ENCODE results near the gene HOXB4. TPM values are rescaled to one million over a fixed set of nuclear protein-coding genes. Genes with fewer than 3 reads are reported as not detected.

Gene HOXB4
- total RNA-seq, 3 donors from 2014 or later: 0.94 to 1.6 (median 1.4) TPM

DNA sequence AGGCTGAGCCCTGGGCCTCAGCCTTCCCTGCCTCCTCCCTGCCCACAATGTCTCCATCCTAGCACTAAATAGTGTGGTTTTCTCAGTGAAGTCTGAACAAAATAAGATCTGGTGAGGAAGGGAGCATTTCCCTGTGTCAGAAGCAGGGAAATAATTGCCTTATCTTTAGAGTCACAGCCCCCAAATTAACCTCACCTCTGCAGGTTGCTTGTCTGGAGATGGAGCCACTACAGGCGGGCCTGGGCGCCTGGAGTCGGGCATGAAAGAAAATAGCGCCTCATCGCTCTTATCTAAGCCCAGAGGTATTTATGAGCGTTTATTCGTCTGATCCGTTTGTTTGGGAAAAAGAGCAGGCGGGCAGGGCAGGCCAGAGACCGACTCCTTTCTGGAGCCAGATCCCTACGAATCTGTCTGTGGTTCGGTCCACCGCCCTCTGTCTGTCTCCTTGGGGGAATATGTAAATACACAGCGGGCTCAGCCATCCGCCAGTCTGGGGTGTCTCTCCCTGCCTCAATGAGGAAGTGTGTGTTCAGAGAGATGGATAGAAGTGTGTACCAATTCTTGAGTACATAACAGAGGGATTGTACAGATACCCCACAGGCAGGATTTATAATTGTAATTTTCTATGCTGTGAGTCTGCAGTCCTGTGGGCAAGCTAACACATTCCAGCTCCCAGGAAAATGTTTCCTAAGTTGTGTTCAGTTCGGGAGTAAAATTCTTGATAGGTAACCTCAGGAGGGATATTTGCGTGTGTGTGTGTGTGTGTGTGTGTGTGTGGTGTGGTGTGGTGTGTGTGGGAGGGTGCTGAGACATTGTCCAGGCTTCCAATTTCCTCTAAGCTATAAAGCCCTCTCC lies 22.3 kb upstream of the HOXB4 start:
- no peak for ATAC-seq
- Mint-ChIP-seq H3K36me3 (ENCODE audit: insufficient read depth) (no peaks in the 10 kb centered on the region), H3K9me3 (no peaks in the 10 kb centered on the region), H3K4me3 (no peak overlapping the region), H3K27me3 (ENCODE audit: low read depth) (peaks cover 92% of the 10 kb centered on the region), H3K4me1 (ENCODE audit: low read depth) (peaks cover 39% of the 10 kb centered on the region)
- no peak for DNase-seq

DNA sequence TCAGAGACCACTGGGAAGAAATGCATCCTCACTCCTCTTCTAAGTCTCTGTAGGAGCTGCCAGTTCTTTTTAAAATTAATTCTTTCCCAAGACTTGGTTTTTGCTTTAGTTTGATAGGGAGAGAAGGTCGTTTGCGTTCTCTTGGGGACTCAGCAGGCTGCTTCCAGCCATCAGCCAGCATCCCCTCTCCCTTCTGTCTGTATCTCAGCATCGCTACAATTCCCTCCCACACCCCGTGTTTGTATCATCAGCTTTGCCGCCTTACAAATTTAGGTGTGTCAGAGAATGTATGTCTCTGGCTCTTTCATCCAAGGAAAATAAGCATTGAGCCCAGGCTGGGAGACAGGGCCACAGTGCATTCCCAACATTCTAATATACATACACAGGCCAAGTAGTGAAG lies 21.2 kb upstream of the HOXB4 start:
- no peak overlapping the region for H3K4me3 Mint-ChIP-seq
- ATAC-seq: no peak
- no peak for DNase-seq
- H3K9me3 Mint-ChIP-seq: no peaks in the 10 kb centered on the region
- H3K36me3 Mint-ChIP-seq (ENCODE audit: insufficient read depth): no peaks in the 10 kb centered on the region
- H3K27me3 Mint-ChIP-seq (ENCODE audit: low read depth): peaks cover 92% of the 10 kb centered on the region
- H3K4me1 Mint-ChIP-seq (ENCODE audit: low read depth): peaks cover 35% of the 10 kb centered on the region

DNA sequence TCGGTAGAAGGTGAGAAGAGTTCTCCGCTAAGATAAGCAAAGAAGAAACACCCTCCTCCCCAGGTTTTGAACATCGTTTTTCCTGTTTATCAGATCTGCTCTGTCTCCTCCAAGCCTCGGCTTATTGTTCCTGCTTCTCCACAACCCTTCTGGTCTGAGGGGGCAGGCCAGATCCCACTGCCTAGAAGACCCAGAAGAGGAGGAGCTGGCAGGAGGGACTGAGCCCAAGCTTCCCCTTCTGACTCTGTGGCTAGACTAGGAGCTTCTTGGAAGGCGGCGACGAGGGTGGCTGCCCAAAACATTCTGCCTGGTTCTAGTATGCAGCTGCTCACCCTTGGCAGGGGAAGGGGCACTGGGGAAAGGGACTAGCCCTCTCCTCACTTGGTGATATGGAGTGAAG lies 20.6 kb upstream of the HOXB4 start:
- peaks cover 37% of the 10 kb centered on the region for H3K4me1 Mint-ChIP-seq (ENCODE audit: low read depth)
- H3K4me3 Mint-ChIP-seq: peak overlapping the region; percentile 77

DNA sequence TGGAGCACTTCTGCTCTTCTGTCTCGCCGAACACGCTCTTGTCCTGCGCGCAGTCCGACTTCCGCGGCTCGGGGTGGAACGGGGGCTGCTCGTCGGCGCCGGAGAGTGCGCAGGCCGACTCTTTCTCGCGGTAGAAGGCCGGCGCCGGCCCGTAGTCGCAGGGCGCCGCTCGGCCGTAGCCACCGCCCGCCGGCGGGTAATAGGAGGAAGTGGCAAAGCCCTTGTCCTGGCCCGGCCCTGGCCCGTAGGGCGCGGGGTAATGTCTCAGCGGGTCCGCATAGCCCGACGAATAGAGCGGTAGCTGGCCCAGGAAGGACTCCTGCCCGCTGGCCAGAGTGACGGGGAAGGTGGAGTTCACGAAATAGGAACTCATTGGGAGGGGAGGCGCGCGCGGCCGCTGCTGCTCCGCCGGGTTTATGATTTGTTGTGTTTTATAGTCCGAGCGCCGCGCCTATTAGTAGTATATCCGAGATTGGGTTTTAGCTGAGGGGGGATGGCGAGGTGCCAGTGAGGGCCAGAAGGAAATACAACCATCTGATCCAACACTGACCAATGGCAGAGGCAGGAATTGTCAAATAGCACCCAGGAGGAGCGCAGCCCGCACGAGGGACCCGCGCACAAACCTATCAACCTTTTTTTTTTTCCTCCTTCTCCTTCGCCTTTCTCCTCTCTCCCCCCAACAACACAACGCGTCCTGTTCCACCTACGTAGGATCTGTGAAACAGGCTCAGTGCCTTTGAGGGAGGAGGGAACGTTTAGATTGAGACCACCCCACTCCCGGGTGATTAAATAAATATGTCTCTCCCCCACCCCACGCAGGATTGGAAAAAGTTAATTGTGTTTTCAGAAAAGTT lies 19.9 kb upstream of the HOXB4 start:
- peaks cover 39% of the 10 kb centered on the region for H3K4me1 Mint-ChIP-seq (ENCODE audit: low read depth)
- no peaks in the 10 kb centered on the region for H3K36me3 Mint-ChIP-seq (ENCODE audit: insufficient read depth)
- H3K9me3 Mint-ChIP-seq: no peaks in the 10 kb centered on the region
- no peak for DNase-seq
- peak; percentile 31 to 52 for ATAC-seq
- peak overlapping the region; percentile 77 for H3K4me3 Mint-ChIP-seq
- H3K27me3 Mint-ChIP-seq (ENCODE audit: low read depth): peaks cover 93% of the 10 kb centered on the region

More for the DNA sequence above, 20.6 kb upstream of the HOXB4 start:
- Mint-ChIP-seq H3K36me3 (ENCODE audit: insufficient read depth) (no peaks in the 10 kb centered on the region), H3K27me3 (ENCODE audit: low read depth) (peaks cover 94% of the 10 kb centered on the region), H3K9me3 (no peaks in the 10 kb centered on the region)
- no peak for ATAC-seq
- DNase-seq: no peak

DNA sequence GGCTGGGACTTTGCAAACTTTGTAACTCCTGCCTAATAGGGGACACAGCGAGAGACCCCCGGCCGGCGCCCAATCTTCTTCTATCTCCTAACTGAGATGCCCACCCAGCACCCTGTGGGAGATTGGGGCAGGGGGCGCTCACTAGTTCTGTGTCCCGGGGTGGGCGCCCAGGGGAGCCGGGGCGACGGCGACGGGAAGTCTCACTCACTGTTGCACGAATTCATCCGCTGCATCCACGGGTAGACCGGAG lies 19.3 kb upstream of the HOXB4 start:
- no peak for DNase-seq
- Mint-ChIP-seq H3K36me3 (ENCODE audit: insufficient read depth) (no peaks in the 10 kb centered on the region), H3K4me3 (peak overlapping the region; percentile 77), H3K4me1 (ENCODE audit: low read depth) (peaks cover 41% of the 10 kb centered on the region), H3K27me3 (ENCODE audit: low read depth) (peaks cover 94% of the 10 kb centered on the region), H3K9me3 (no peaks in the 10 kb centered on the region)
- no peak for ATAC-seq

DNA sequence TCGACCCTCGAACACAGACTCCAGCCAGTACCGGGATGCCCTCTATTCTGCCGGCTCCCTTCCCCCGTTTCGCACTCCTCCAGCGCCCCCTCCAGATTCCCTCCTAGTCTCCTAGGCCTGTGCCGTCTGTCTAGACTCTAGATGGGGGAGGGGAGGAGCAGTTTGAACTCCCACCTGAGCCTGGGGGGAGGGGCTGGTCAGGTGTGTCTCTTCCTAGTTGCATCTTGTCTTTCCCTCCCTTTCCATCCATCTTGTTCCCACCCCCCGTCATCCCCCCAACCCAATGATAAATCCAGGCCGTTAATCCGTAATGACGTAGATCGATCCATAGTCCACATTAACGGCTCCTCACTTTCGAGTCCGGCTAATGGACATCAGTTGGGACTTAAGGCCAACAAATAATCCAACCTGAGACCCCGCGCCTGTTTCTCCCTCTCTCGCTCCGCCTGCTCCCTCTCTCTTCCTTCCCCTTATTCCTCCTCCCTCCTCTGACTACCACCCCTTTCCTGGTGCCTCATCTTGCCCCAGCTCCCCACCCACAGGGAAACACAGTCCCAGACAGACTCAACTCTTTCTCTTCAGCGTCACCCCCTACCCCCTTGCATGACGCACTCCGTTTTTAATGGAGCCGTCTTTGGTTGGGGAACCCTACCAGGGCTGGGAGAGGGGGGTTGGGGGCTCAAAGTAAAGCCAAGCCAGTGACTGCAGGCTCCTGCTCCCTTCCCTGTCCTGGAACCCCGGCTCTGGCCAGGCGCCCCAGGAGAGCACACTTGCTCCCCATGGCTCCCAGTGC lies 18.8 kb upstream of the HOXB4 start:
- no peaks in the 10 kb centered on the region for H3K9me3 Mint-ChIP-seq
- peaks cover 91% of the 10 kb centered on the region for H3K27me3 Mint-ChIP-seq (ENCODE audit: low read depth)
- H3K4me1 Mint-ChIP-seq (ENCODE audit: low read depth): peaks cover 39% of the 10 kb centered on the region
- ATAC-seq: peak in 1 of 2 donors; percentile 5
- H3K4me3 Mint-ChIP-seq: peak overlapping the region; percentile 77
- H3K36me3 Mint-ChIP-seq (ENCODE audit: insufficient read depth): no peaks in the 10 kb centered on the region
- DNase-seq: no peak

DNA sequence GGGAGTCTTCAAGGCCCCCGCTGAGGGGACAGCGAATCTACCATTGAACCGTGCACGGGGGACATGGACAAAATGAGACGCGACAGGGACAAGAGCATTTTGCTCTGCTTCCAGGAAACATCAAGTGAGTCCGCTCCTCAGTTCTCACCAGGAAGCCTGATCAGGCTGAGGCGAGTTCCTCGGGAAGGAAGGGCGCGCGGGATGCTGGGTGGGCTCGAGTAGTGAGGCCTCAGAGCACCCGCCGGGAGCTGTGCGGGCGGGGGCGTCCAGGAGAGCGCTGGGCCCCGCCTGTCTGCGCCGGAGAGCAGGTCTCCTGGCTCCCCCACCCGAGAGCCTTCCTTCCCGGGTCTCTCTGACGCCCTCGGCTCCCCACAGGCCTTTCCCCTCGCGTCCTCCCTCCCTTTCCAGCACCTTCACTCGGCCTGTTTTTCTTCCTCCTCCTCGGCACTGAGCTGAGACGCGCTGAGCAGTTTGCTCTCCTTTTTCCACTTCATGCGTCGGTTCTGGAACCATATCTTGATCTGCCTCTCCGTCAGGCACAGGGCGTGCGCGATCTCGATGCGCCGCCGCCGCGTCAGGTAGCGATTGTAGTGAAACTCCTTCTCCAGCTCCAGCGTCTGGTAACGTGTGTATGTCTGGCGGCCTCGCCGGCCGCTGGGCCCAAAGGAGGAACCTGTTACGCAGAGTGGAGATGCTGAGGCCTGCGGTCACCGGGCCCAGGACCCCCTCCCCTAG lies 18.0 kb upstream of the HOXB4 start:
- Mint-ChIP-seq H3K9me3 (no peaks in the 10 kb centered on the region), H3K27me3 (ENCODE audit: low read depth) (peaks cover 90% of the 10 kb centered on the region), H3K4me1 (ENCODE audit: low read depth) (peaks cover 37% of the 10 kb centered on the region), H3K4me3 (peak overlapping the region; percentile 77), H3K36me3 (ENCODE audit: insufficient read depth) (no peaks in the 10 kb centered on the region)
- DNase-seq (no peak), ATAC-seq (peak; percentile 28 to 36)

DNA sequence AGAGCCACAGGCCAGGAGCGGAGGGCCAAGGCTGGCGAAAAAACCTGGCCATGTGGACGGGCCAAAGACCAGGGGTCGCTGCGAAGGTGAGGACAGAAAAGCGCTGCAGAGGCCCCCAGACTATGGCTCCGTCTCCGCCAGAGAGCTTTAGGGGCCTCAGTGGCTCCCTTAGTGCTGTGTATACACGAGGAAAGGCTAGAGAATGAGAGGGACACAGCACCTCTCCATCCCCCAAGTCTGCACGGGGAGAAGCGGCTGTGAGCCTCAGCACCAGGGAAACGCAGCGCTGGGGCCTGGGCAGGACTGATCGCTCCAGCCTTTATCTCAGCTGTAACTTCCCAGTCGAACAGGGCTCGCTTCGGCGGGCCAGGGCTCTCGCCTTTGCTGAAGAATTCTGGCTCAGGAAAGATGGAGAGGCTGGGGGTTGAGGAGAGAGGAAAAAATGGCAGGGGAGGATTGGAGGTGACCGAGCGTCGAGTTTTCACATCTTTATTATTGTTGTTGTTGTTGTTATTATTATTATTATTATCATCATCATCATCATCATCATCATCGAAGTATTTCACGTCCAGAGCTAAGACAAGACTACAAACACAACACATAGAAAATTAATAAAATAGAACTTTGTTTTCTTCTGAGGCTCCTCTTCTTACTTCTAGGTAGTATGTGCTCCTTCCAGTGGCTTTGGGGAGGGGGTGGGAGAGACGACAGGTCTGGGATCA lies 17.3 kb upstream of the HOXB4 start:
- Mint-ChIP-seq H3K27me3 (ENCODE audit: low read depth) (peaks cover 90% of the 10 kb centered on the region), H3K36me3 (ENCODE audit: insufficient read depth) (no peaks in the 10 kb centered on the region), H3K4me3 (peak overlapping the region; percentile 52), H3K9me3 (no peaks in the 10 kb centered on the region), H3K4me1 (ENCODE audit: low read depth) (peaks cover 37% of the 10 kb centered on the region)
- DNase-seq (no peak), ATAC-seq (no peak)

DNA sequence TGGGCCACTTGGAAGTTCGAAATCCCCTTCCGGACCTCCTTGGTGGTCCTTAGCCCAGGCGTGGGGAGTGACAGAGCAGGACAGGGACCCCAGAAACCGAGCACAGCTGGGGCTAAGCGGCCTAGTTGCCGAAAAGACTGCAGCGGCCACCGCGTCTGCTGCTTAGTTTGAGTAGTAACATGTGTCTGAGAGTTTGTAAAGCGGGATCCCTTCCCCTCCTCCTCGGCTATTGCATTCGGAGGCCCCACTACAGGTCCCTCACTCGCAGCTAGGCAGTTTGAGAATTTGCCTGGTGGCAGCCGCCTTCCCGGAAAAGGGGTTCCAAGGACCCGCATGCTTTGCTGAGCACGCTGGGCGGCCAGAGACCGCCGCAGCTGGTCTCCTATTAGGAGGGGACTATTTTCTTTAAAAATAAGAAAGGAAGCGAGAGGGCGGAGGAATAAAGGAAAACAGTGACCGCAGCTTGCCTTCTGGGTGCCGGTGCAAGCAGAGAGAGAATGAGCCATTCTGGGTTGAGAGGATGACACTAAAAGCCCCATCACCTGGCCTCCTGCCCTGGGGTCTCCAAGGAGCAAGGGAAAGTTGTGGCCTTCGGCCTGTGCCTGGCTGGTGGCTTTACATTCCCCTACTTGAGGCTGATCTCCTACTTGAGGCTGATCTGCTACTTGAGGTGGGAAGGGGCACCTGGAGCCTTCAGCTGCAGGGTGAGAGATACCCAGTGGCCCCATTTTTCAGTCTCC lies 16.6 kb upstream of the HOXB4 start:
- no peak for DNase-seq
- H3K9me3 Mint-ChIP-seq: no peaks in the 10 kb centered on the region
- ATAC-seq: no peak
- peaks cover 37% of the 10 kb centered on the region for H3K4me1 Mint-ChIP-seq (ENCODE audit: low read depth)
- no peaks in the 10 kb centered on the region for H3K36me3 Mint-ChIP-seq (ENCODE audit: insufficient read depth)
- H3K27me3 Mint-ChIP-seq (ENCODE audit: low read depth): peaks cover 90% of the 10 kb centered on the region
- no peak overlapping the region for H3K4me3 Mint-ChIP-seq

DNA sequence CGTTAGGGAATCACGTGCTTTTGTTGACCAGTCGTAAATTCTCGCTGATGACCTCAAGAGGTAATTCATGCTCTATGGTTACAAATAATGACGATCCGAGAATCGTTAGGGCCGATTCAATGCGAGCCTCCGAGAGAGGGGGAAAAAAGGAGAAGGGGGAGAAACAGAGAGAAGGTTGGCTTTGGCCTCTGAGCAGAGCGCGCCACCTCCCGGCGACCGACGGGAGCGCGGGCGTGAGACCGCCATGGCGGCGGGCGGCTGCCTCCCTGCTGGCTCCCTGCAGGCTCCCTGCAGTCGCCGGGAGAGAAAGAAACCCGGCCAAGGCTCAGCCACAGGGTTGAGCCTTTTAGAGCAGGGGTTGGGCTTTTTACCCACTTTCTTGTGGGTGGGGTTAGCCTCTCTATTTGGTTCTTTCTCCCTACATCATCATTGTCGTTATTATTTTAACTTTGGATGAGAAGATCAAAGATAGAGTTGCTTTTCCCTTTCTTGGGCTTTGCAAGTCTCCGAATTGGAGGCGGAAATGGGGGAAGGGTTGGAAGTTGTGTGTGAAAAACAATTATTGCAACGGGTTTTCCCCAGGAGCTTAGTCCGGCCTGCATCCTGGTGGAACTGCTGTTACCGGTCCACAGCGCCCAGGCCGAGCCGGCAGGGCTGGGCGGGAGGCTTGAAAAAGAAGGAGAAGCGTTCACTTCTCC lies 15.8 kb upstream of the HOXB4 start:
- peak; percentile 59 to 71 for ATAC-seq
- no peaks in the 10 kb centered on the region for H3K36me3 Mint-ChIP-seq (ENCODE audit: insufficient read depth)
- H3K9me3 Mint-ChIP-seq: no peaks in the 10 kb centered on the region
- peaks cover 89% of the 10 kb centered on the region for H3K27me3 Mint-ChIP-seq (ENCODE audit: low read depth)
- H3K4me1 Mint-ChIP-seq (ENCODE audit: low read depth): peaks cover 37% of the 10 kb centered on the region
- H3K4me3 Mint-ChIP-seq: peak overlapping the region; percentile 76
- DNase-seq: peak; percentile 78

DNA sequence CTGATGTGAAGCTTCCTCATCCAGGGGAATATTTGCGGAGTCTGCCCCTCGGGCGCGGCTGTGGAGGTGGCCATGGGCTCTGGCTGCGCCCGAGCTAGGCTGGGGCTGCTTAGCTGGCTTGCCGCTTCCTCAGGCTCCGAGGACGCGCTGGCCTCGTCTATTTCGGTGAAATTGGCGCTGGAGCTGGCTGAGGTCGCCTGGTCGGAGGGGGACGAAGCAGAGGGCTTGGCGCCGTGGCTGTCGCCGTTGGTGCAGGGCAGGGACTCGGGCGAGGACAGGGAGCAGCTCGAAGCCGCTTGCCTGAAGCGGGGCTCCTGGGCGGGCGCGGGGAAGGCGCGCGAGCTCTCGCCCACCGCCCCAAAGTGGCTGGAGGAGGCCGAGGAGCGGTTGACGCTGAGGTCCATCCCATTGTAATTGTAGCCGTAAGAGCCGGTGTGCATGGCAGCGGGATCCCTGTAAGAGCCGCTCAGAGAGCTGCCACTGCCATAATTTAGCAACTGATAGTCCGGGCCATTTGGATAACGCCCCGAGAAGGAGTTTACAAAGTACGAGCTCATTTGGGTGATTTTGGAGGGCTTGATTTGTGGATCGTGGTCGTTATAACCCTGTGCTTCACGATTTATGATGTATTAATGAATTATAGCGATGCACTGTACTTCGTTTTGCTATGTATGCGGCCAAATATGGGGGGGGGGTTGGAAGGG lies 15.1 kb upstream of the HOXB4 start, which contains the start of gene HOXB5:
HOXB5 (minus strand) TSS at position 654 of the 704 bp plus-strand sequence; CDS start at position 557, 97 bp downstream.
- Mint-ChIP-seq H3K27me3 (ENCODE audit: low read depth) (peaks cover 87% of the 10 kb centered on the region), H3K36me3 (ENCODE audit: insufficient read depth) (no peaks in the 10 kb centered on the region), H3K4me1 (ENCODE audit: low read depth) (peaks cover 32% of the 10 kb centered on the region), H3K4me3 (peak within 1 kb of the TSS; percentile 76), H3K9me3 (no peaks in the 10 kb centered on the region)
- peak; percentile 5 to 16 for ATAC-seq
- no peak for DNase-seq

DNA sequence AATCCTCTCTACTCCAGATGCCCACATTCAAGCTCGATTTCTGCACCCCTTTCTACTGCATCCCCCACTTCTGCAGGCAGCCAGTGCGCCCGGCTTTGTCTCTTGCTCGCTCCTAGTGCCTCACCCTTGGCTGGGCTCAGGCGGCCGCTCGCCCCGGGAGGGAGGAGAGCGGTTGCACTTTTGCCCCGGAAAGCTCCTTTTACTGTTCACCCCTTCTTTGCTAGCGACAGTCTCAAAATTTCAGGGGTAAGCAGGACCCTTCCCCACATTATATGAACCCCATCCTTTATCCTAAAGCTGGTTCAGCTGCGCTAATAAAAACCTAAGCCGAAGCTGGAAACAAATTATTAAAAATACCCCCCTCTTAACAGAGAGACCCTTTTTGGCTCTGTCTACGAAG lies 14.4 kb upstream of the HOXB4 start:
- no peaks in the 10 kb centered on the region for H3K9me3 Mint-ChIP-seq
- ATAC-seq (peak in 1 of 2 donors; percentile 40), DNase-seq (no peak)
- H3K27me3 Mint-ChIP-seq (ENCODE audit: low read depth): peaks cover 87% of the 10 kb centered on the region
- no peaks in the 10 kb centered on the region for H3K36me3 Mint-ChIP-seq (ENCODE audit: insufficient read depth)
- peaks cover 26% of the 10 kb centered on the region for H3K4me1 Mint-ChIP-seq (ENCODE audit: low read depth)
- peak overlapping the region; percentile 76 for H3K4me3 Mint-ChIP-seq
